ENCODE measurements around the gene AXIN1.
"Not testable (repeated sequence)": the region's sequence is repeated elsewhere in the genome, so short reads cannot be mapped to it uniquely, and the experiment has no call there.

DNA sequence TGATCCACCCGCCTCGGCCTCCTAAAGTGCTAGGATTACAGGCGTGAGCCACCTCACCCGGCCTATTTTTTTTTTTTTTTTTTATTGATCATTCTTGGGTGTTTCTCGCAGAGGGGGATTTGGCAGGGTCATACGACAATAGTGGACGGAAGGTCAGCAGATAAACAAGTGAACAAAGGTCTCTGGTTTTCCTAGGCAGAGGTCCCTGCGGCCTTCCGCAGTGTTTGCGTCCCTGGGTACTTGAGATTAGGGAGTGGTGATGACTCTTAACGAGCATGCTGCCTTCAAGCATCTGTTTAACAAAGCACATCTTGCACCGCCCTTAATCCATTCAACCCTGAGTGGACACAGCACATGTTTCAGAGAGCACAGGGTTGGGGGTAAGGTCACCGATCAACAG lies 94.4 kb downstream of the AXIN1 start:
- TF ChIP-seq POLR2AphosphoS5 (IDR thresholded peaks at IDR 0.05; ENCODE audit: low read depth, low read length); TAF1 (IDR thresholded peaks at IDR 0.05; ENCODE audit: borderline replicate concordance, low read depth, low read length): not testable (repeated sequence)

All from GM12892 (cell line).